Stimulated activated CD8-positive, alpha-beta memory T cell treated with anti-CD3 and anti-CD28 coated beads, Interleukin-4, amount 100 ng/mL, for 24 hours (primary cell): ENCODE data around the gene USP15.

Experiments used
- DNase-seq: peaks from one replicate; pipeline ENCODE4 v3.0.0-alpha.2; 2020; ENCODE audit warnings: low read depth

Gene USP15

GRCh38 chr12:62284749-62285148 is 24.5 kb downstream of the USP15 start:
- no peak for DNase-seq

GRCh38 chr12:62285284-62285683 is 25.1 kb downstream of the USP15 start:
- no peak for DNase-seq

DNA sequence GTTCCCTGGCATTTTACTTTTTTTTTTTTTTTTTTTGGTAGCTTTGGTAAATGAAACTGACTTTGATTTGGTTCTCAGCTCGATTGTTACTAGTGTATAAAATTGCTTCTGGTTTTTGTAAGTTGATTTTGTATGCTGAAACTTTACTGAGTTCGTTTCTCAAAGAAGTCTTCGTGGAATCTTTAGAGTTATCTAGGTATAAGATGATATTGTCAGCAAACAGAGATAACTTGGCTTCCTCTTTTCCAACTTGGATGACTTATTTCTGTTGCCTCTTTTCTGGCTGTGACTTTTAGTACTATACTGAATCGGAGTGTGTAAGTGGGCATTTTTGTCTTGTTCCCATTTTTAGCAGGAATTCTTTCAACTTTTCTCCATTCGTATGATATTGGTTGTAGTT is 28.1 kb downstream of the USP15 start:
- DNase-seq = no peak

DNA sequence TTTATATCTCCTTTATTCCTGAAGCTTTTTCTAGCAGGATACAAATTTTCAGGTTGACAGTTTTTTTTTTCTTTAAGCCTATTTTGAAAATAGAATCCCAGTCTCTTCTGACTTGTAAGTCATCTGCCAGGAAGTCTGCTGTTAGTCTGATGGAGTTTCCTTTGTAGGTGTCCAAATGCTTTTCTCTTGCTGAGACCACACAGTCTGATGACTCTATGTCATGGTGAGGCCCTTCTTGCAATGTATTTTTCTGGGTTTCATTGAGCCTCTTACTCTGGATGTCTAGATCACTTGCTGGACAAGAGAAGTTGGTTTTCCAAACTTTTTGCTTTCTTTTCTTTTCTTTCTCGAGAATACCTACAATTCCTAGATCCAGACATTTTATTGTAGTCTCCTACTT is 30.6 kb downstream of the USP15 start:
- DNase-seq = no peak

GRCh38 chr12:62291864-62292760 is 31.9 kb downstream of the USP15 start:
- DNase-seq = no peak

DNA sequence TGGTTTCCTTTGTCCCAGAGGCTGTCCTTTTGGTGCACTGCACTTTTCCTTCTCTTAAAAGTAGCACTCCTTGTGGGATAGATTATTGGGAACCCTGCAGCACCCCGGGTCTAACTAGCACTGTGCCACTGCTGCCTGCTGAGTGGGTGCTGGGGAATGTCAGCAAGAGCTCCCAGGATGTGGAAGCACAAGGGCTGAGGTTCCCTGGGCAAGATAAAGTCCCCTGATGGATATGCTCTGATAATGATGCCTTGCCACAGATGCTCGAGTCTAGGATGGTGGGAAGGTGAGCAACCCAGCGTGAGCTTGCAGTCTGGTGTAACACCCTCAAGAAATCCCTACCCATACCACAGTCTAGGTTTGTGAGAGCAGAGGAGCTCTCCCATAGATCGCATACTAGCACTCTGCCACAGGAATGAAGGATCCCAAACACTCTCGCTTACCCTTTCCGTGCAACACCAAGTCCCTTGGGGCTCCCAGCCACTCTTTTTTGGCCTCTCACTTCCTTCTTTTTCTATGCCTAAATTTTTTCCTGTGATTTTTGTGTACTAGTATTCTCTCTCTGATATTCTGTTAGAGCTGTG is 32.6 kb downstream of the USP15 start:
- DNase-seq = no peak

DNA sequence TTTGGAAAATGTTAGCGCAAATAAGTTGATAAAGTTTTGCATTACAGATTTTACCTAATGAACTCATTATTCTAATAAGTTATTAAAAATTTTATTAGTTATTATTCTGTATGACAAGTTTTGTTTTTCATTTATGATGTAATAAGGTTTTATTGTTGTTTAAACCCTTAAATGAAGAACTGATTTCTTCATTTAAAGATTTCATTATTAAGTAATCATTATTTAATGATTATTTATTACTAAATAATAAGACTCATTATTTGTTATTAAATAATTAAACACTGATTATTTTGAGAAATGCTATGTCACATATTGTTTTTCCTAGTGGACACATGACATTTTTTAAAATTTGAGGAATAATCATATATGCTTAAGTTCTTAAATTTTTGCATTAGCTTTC is 34.2 kb downstream of the USP15 start:
- DNase-seq = no peak

- DNase-seq = no peak
These were observed 35.8 kb downstream of the USP15 start for GRCh38 chr12:62296001-62296400.

DNA sequence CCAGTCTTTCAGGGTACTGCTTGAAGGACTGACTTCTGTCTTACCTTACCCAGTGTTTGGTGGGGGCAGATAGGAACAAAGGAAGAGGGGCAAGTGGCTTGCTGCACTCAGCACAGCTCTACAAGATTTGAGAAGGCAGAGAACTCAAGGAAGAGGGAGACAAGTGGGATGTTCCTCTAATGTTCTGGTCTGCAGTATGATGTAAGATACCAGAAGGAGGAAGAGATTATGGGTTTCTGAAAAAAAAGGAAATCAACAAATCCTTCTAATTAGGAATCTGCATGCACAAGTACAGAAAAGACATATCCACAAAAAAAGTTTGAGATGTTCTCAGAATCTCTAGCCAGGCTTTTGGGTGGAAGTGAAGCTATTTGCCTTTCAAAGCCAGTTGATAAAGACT is 37.1 kb downstream of the USP15 start:
- no peak for DNase-seq

- DNase-seq = no peak
These were observed 39.4 kb downstream of the USP15 start for GRCh38 chr12:62299617-62300016.

DNA sequence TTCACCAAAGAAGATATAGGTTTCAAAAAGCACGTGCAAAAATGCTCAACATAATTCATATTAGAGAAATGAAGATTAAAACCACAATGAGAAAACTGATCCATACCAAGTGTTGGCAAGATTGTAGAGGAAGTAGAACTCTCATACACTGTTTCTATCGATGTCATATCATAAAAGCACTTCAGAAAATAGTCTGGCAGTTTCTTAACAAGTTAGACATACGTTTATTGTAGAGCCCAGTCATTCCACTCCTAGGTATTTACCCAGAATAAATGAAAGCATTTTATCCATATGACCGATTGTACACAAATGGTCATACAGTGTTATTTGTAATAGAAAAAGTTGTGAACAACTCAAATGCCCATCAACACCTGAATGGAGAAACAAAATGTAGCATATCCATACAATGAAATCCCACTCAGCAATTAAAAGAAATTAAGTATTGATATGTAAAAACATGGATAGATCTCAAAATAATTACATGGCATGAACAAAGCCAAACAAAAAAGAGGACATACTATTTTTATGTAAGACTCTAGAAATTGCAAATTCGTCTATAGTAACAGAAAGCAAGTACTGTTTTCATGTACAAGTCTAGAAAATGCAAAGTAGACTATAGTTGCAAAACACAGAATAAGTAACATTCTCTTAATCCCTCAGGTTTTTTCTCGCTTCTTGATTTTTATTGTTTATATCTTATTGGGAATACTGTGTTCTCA is 41.0 kb downstream of the USP15 start:
- DNase-seq = no peak

DNA sequence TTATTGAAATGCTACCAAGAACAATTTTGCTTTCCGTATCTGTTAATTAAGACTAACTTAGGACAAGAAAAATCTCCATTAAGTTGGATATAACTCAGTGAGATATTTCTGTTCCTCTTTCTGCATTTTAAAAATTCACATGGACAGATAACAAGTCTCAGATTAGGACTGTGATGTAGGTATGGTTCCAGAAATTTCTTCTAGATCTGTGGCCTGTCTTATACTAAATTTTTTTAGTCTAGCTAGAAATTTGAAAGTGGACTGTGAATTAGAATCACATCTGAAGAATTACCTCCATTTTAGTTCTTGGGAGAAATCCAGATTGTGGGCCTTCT is 41.6 kb downstream of the USP15 start:
- no peak for DNase-seq

GRCh38 chr12:62304560-62304959 is 44.4 kb downstream of the USP15 start:
- no peak for DNase-seq

DNA sequence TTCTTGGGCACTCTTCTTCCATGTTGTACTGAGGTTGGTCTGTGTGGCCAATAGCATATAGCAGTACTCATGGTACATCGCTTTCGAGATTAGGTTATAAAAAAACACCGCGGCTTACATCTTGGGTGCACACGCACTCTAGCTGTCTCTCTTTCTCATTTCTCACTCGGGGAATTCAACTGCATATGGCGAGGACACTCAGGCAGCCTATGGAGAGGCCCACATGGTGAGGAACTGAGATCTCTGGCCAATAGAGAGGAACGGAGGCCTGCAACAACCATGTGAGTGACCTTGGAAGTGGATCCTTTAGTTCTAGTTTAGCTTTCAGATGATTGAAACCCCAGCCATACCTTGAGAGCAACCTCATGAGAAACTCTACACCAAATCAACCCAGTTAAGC is 45.6 kb downstream of the USP15 start:
- DNase-seq = no peak

- DNase-seq = no peak
These were observed 46.6 kb downstream of the USP15 start for GRCh38 chr12:62306569-62307530.

GRCh38 chr12:62308201-62308600 is 48.0 kb downstream of the USP15 start:
- no peak for DNase-seq

- no peak for DNase-seq
These were observed 53.6 kb downstream of the USP15 start for GRCh38 chr12:62313727-62314380.

GRCh38 chr12:62317017-62317416 is 56.8 kb downstream of the USP15 start:
- DNase-seq = no peak

DNA sequence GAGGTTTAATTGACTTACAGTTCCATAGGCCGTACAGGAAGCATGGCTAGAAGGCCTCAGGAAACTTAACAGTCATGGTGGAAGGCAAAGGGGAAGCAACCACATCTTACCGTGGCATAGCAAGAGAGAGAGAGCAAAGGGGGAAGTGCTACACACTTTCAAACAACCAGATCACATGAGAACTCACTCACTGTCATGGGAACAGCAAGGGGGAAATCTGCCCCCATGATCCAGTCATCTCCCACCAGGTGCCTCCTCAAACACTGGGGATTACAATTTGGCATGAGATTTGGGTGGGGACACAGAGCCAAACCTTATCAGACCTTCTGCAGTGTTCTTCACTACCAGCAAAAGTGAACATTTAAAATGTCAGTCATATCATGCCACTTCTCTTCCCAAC is 58.9 kb downstream of the USP15 start:
- DNase-seq = no peak

GRCh38 chr12:62320054-62320453 is 59.9 kb downstream of the USP15 start:
- no peak for DNase-seq

DNA sequence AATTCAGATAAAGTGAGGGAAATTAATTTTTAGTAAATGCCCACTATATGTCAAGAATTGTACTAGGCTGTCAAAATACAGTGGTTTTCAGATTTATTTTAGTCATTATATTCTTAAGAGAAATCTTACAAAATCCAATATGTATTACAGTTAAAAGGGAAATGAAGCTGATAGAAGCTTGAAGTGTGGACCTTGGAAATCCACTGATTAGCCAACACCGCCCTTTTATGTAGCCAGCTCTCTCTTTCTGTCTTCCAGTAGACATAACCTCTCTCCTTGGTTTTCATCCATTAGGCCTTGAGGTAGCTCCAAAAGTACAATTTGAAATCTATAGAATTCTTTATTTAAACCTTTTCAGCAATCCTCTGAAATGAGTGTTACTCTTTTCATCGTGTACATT is 63.2 kb downstream of the USP15 start:
- DNase-seq = no peak
